AG09319 (cell line): ENCODE measurements around the gene GPRC6A.

Source experiments
- DNase-seq: peaks from one replicate; pipeline ENCODE4 v3.0.0-alpha.2; 2010; ENCODE audit warnings: low read depth; ENCODE audit errors: extremely low read depth
- TF ChIP-seq, protein P1 (sequence below): IDR thresholded peaks from 2 replicates; pipeline ENCODE4 v1.5.1; 2011; ENCODE audit warnings: low read depth, mild to moderate bottlenecking, inconsistent platforms, low read length, moderate library complexity

Gene GPRC6A

DNA sequence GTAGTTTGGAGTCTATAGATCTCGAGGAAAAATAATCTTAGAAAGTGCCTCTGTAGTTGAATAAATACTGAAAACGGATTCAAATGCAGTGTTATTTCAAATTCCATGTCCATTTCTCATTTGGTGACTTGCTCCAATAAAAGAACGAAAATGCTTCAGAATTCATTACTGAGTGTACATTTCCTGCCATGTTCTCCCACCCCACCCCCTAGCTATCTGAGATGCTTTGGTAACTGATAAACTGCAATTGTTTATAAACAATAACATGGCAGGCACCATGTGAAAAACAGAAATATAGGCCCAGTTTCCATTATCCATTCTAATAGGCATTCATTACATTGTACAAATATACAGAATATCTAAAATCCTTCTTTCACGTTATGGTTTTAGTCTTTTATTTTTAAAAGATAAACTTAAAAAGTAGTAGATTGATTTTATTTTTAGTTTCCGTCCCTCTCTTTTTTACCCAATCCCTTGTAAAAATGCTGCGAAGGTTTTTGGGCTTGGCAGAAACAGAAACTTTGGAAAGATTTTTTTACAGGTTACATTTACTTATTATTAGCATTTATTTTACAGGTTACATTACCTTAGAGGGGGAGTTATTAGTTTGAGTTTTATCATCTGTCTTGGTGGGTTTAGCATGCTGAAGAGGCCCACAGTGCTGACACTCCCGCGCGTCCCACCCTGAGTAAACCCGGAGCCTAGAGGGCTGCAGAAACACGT lies 64.8 kb downstream of the GPRC6A start:
- TF ChIP-seq, protein P1, sequence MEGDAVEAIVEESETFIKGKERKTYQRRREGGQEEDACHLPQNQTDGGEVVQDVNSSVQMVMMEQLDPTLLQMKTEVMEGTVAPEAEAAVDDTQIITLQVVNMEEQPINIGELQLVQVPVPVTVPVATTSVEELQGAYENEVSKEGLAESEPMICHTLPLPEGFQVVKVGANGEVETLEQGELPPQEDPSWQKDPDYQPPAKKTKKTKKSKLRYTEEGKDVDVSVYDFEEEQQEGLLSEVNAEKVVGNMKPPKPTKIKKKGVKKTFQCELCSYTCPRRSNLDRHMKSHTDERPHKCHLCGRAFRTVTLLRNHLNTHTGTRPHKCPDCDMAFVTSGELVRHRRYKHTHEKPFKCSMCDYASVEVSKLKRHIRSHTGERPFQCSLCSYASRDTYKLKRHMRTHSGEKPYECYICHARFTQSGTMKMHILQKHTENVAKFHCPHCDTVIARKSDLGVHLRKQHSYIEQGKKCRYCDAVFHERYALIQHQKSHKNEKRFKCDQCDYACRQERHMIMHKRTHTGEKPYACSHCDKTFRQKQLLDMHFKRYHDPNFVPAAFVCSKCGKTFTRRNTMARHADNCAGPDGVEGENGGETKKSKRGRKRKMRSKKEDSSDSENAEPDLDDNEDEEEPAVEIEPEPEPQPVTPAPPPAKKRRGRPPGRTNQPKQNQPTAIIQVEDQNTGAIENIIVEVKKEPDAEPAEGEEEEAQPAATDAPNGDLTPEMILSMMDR: no peak
- no peak for DNase-seq

DNA sequence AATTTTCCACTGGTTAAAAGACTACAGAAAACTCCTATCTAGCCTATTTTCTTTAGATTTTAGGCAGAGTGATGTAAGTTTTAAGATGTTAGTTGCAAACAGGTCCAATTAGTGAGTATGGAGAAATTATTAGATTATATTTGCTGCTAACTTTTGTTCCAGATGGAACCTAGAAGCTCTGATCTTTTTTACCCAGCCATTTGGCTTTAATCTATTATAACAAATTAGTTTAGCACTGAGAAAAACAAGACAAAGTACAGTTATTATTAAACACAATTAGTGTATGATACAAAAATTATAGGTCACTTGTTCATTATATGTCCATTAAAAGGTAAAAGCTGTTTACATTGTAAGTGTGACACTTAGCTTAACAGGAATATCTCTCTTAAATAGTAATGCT lies 65.8 kb downstream of the GPRC6A start:
- no peak for DNase-seq
- TF ChIP-seq, protein P1: no peak

DNA sequence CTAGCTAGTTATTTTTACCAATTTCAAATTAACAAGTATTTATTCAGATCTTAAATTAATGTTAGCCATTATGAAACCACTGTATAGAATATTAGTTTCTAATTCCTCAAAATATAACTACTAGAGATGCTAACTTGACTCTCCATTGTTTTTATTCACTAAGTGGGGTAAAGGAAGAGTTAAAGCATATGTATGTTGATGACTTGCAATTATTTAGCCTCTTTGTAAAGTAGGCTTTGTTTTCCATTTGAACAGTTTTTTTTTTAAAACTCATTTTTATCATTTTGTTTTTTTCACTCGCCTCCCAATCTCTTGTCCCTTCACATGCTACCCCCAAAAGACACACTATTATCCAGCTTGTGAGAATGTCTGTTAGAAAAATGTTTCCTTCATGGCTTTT lies 66.6 kb downstream of the GPRC6A start:
- TF ChIP-seq, protein P1: no peak
- no peak for DNase-seq

DNA sequence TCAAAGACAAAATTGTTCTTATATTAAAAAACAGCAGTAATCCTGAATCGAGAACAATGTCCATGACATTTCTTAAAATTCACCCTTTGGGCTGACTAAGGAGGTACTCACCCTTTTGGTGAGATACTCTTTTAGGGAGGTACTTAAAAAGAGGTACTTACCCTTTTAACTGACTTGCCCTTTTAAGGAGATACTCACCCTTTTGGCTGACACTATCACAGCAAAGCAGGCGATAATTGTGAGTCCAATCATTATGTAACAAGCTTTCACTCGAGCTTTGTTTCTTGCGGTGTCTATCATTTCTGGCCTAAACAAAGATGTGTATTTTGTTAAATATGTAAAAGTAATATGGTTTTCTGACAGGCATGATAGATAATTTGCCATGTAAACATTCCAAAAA lies 67.1 kb downstream of the GPRC6A start:
- DNase-seq: no peak
- TF ChIP-seq, protein P1: no peak

DNA sequence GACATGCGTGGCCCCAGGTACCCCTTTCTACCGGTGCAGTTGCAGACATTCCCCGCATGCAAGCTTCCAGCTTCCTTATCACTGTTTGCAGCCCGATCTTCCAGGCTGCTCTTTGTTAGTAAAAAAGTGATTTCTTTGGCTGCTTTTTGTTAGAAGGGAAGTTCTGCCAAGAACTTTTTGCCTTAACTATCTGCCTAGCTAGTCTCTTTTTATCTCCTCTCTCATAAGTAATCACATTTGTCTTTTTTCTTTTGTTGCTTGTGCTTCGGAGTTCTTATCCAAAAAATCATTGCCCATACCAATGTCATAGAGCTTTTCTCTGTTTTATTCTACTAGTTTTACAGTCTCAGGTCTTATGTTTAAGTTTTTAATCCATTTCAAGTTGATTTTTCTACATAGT lies 83.7 kb downstream of the GPRC6A start:
- DNase-seq: no peak

More for the DNA sequence above, 83.7 kb downstream of the GPRC6A start:
- TF ChIP-seq, protein P1: no peak
